Lower leg skin (tissue), 4 donors: ENCODE results near the gene ERRFI1. TPM values are rescaled to one million over a fixed set of nuclear protein-coding genes. Genes with fewer than 3 reads are reported as not detected.

ENCODE experiments used
- DNase-seq, 2 donors: peaks; one replicate each; pipeline ENCODE4 v3.0.0-alpha.2; 2019; ENCODE audit warnings: low spot score in 2 of 2
- H3K4me3 ChIP-seq: fragments of 200-600 bp; sonication (generic); 2 replicates; pipeline ENCODE4 v1.5.1; 2017; ENCODE audit warnings: mild to moderate bottlenecking, low read depth; ENCODE audit not compliant: poor library complexity, severe bottlenecking
- POLR2A ChIP-seq, 2 donors: fragments of 450-650 bp; IDR thresholded peaks; one replicate each; pipeline ENCODE4 v1.6.1; 2016 to 2017; ENCODE audit warnings: antibody characterized with exemption in 2 of 2, mild to moderate bottlenecking in 1 of 2, moderate library complexity in 1 of 2
- WGBS, 2 donors: methylation state at CpG; one replicate each; pipeline ENCODE4 v1.1.5; 2018; 5-methylcytosine and 5-hydroxymethylcytosine counted together
- intact Hi-C: fragments of 100-400 bp; cut with DNase I; formaldehyde crosslinking; loops from one replicate; pipeline ENCODE4 v1.15.0; 2023; ENCODE audit warnings: low total_unique reads
- total RNA-seq, 4 donors: library from RNA; depleted of rRNA; stranded (reverse); fragments of >200 nt; gene quantifications; one replicate each; pipeline ENCODE4 v1.1.0, GENCODE V29; 2016
- TF ChIP-seq, protein P1 (sequence below), 3 donors: fragments of 450-650 bp; IDR thresholded peaks; one replicate each; pipeline ENCODE4 v1.5.1; 2016; ENCODE audit warnings: antibody characterized with exemption in 3 of 3, mild to moderate bottlenecking in 3 of 3, moderate library complexity in 2 of 3

ERRFI1 gene
- total RNA-seq, 4 donors from 2014 or later = 93.6 to 566 (median 163) TPM

DNA sequence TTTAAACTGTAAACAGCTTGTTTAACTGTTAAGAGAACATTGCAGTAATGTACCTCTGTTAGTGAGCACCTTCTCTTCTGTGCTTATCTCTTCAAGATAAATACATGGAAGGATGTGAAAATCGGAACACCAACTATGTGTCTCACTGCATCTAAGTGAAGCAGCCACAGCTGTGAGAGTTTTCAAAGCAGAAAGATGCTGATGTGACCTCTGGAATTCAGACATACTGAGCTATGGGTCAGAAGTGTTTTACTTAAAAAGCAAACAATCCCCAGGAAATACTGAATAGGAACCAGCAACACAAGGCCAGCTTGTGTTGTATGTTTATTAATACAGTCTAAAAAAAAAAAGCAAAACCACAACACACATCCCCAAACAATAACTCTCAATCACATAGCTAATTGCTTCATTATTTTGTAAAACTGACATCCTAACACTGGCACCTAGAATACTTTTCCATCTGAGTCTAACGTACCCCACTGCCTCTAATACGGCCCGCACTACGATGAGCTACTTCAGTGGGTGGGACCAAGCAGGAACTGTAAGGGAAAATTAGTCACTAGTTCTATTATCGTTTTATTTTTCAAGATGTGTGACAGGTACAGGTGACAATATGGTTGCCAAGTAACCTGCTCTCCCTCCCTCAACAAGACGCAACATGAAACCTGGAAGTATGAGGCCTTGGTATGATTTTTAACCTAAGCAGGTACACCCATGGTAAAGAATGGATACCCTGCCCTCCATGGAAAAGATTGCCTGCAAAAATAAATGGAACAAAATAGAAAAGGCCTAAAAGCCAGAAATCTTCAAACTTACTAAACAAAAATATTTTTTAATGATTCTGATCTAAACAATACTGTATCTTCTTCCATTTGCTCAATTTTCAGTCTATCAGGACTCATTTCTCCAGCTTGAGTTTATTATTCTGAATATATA, 13.9 kb downstream of the ERRFI1 start:
- WGBS, 2 donors = 61 to 64% methylated on average over 7 of the region's 7 CpGs
- DNase-seq = no peak
- TF ChIP-seq, protein P1, sequence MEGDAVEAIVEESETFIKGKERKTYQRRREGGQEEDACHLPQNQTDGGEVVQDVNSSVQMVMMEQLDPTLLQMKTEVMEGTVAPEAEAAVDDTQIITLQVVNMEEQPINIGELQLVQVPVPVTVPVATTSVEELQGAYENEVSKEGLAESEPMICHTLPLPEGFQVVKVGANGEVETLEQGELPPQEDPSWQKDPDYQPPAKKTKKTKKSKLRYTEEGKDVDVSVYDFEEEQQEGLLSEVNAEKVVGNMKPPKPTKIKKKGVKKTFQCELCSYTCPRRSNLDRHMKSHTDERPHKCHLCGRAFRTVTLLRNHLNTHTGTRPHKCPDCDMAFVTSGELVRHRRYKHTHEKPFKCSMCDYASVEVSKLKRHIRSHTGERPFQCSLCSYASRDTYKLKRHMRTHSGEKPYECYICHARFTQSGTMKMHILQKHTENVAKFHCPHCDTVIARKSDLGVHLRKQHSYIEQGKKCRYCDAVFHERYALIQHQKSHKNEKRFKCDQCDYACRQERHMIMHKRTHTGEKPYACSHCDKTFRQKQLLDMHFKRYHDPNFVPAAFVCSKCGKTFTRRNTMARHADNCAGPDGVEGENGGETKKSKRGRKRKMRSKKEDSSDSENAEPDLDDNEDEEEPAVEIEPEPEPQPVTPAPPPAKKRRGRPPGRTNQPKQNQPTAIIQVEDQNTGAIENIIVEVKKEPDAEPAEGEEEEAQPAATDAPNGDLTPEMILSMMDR (IDR thresholded peaks at IDR 0.05) = no peak
- no peak overlapping the region for H3K4me3 ChIP-seq
- intact Hi-C loops = no loop called here

DNA sequence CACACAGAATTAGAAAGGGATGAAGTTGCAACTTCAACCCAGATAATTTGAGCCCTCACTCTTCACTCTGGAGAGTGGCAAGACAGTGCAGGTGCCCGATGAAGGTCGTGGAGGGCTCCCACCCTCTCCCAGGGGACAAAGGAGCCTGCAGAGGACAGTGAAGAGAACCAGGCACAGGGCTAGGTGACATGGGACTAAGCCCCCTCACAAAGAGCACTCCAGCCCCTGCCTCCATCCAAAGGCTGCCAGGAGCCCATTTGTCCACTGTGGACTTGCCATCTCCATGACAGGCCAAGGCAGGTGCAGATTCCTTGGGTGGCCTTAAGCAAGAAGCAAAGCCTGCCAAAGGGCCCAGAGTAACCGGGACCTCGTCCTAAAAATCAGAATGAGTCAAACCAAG, 15.1 kb downstream of the ERRFI1 start:
- intact Hi-C loops = no loop called here
- peak in 1 of 2 donors; percentile 52 for DNase-seq
- no peak for TF ChIP-seq POLR2A (IDR thresholded peaks at IDR 0.05)
- H3K4me3 ChIP-seq = no peak overlapping the region
- WGBS, 2 donors = 66 to 70% methylated on average over 4 of the region's 4 CpGs

DNA sequence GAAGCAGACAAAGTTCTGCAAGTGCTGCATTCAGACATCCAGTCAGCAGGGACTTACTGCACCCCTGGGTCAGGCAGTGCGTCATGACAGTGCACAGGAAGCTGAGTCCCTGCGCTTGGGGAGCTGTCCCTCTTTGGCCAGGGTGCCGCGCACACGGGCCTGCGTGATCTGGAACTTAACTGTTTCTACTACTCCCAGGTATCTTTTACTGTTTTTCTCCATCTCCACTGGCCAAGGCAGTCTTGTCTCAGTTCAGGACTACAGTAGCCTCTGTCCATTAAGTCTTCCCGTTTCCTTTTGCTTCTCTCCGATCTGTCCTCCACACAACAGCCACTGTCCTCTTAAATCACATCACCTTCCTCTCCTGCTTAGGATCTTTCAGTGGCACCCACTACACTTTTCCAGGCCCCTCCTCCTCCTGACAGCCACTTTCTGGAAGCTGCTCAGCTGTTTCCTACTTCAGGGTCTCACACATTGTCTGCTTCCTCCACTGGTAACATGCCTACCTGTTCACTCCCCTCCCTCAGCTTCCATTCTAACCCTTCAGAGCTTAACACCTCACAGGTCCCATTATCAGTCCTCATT, 15.9 kb downstream of the ERRFI1 start:
- intact Hi-C loops = no loop called here
- DNase-seq = no peak
- TF ChIP-seq, protein P1 (IDR thresholded peaks at IDR 0.05) = no peak
- no peak overlapping the region for H3K4me3 ChIP-seq
- 84 to 90% methylated on average over 8 of the region's 8 CpGs for whole genome bisulfite sequencing, 2 donors

DNA sequence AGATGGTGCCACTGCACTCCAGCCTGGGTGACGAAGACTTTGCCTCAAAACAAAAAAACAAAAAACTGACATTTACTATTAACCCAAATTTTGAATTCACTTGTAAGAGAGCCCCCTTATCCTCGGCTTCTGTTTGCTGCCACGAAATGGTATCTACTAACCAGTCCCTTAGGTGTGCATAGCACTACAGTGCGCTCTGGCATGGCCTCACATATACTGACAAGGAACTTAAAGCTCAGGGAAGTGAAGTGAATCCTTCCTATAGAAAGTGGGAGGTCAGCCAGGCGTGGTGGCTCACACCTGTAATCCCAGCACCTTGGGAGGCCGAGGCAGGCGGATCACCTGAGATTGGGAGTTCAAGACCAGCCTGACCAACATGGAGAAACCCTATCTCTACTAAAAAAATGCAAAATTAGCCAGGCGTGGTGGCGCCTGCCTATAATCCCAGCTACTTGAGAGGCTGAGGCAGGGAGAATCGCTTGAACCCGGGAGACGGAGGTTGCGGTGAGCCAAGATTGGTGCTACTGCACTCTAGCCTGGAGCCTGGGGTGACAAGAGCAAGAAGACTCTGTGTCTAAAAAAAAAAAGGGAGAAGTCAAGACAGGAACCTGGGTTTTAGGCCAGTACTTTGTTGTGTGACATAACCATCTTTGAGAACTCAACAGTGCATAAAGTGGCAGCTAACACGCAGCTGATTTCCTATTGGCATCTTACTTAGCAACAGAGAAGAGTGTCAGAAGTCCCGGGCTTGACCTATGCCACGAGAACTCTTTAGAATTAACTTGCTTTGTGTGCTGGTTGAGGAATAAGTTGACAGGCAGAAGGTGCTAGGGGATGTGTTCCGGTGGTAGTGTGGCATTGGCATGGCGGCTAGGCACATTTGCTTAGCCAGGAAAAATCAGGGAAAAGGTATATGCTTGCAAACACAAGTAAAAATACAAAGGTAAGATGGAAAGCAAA, 16.8 kb downstream of the ERRFI1 start:
- intact Hi-C loops = no loop called here
- 96 to 97% methylated on average over 18 of the region's 18 CpGs for WGBS, 2 donors
- no peak for TF ChIP-seq POLR2A (IDR thresholded peaks at IDR 0.05)
- TF ChIP-seq, protein P1 (IDR thresholded peaks at IDR 0.05) = no peak
- no peak for DNase-seq
- H3K4me3 ChIP-seq = no peak overlapping the region

DNA sequence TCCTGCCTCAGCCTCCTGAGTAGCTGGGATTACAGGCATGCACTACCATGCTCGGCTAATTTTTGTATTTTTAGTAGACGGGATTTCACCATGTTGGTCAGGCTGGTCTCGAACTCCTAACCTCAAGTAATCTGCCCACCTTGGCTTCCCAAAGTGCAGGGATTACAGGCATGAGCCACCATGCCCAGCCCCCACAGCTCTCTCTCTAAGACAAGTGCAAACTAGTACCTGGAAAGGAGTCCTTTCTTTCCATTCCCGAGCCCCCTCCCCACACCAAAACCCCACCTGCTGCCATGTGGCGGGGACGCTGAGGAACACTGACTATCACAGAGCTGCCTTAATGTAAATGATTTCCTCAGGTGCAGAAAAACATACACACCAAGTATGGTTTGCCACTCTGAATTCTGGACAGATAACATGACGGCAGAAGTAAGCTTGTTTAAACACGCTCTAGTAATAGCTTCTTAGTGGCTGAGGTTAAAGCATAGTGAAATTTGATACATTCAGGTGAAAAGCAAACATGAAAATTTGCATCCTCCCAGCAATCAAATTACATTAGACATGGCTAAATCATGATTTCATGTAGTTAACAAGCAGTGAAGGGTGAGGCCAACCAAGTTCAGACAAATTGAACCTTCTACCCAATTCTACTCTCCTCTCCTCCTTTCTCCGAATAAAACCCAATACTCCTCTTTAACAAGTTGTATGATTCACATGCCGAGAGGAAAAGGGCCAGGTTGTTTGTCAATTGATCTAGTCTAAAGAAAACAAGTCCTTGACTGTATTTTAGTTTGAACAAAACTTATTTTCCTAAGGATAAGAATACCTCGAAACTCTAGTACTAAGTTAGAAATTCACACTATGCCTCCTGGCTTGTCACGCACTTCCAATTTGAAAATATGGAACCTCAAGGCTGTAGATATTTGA, 19.8 kb downstream of the ERRFI1 start:
- TF ChIP-seq POLR2A (IDR thresholded peaks at IDR 0.05) = no peak
- TF ChIP-seq, protein P1 (IDR thresholded peaks at IDR 0.05) = no peak
- no peak overlapping the region for H3K4me3 ChIP-seq
- no peak for DNase-seq
- intact Hi-C loops = no loop called here
- WGBS, 2 donors = 60 to 69% methylated on average over 12 of the region's 12 CpGs
